ENCODE measurements around the gene GAS6.
"Not testable (repeated sequence)": the region's sequence is repeated elsewhere in the genome, so short reads cannot be mapped to it uniquely, and the experiment has no call there.

Gene GAS6

GRCh38 chr13:113874579-113875428 is 10.9 kb upstream of the GAS6 start:
- in situ Hi-C loops (cut with MboI; ENCODE audit: low pct_unique_long_range_greater_than_20kb, low sequenced_read_pairs, unreplicated experiment) = no loop called here
- TF ChIP-seq, protein P1, sequence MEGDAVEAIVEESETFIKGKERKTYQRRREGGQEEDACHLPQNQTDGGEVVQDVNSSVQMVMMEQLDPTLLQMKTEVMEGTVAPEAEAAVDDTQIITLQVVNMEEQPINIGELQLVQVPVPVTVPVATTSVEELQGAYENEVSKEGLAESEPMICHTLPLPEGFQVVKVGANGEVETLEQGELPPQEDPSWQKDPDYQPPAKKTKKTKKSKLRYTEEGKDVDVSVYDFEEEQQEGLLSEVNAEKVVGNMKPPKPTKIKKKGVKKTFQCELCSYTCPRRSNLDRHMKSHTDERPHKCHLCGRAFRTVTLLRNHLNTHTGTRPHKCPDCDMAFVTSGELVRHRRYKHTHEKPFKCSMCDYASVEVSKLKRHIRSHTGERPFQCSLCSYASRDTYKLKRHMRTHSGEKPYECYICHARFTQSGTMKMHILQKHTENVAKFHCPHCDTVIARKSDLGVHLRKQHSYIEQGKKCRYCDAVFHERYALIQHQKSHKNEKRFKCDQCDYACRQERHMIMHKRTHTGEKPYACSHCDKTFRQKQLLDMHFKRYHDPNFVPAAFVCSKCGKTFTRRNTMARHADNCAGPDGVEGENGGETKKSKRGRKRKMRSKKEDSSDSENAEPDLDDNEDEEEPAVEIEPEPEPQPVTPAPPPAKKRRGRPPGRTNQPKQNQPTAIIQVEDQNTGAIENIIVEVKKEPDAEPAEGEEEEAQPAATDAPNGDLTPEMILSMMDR (IDR thresholded peaks at IDR 0.05; ENCODE audit: extremely low read depth, insufficient read depth, missing control alignments) = no peak
- peak; percentile 13 for DNase-seq (ENCODE audit: low spot score)

DNA sequence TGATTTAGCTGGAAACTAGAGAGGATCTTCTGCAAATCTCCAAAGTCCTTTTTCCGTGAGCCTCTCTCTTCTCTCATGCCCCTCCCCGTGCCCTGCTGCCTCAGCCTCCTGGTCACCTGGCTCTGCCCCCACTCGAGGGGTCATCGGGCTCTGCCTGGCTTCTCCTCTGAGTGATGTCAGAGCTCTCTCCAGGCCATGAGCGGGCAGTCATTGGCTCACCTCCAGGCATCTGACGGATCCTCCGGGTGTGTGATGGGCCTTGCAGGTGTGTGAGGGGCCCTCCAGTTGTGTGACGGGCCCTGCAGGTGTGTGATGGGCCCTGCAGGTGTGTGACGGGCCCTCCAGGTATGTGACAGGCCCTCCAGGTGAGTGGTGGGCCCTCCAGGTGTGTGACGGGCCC is 10.3 kb upstream of the GAS6 start:
- no peak for DNase-seq (ENCODE audit: low spot score)
- TF ChIP-seq, protein P1 (IDR thresholded peaks at IDR 0.05; ENCODE audit: extremely low read depth, insufficient read depth, missing control alignments) = no peak
- in situ Hi-C loops (cut with MboI; ENCODE audit: low pct_unique_long_range_greater_than_20kb, low sequenced_read_pairs, unreplicated experiment) = no loop called here

DNA sequence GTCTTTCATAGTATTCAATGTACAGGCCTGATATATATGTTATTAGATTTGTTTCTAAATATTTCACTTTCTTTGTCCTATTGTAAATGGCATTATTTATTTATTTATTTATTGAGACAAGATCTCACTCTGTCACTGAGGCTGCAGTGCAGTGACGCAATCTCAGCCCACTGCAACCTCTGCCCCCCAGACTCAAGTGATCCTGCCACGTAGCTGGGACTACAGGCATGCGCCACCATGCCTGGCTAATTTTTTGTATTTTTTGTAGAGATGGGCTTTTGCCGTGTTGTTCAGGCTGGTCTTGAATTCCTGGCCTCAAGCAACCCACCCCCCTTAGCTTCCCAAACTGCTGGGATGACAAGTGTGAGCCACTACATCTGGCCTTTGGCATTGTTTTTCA is 5.4 kb upstream of the GAS6 start:
- in situ Hi-C loops (cut with MboI; ENCODE audit: low pct_unique_long_range_greater_than_20kb, low sequenced_read_pairs, unreplicated experiment) = no loop called here
- TF ChIP-seq, protein P1 (IDR thresholded peaks at IDR 0.05; ENCODE audit: extremely low read depth, insufficient read depth, missing control alignments) = no peak
- no peak for DNase-seq (ENCODE audit: low spot score)

DNA sequence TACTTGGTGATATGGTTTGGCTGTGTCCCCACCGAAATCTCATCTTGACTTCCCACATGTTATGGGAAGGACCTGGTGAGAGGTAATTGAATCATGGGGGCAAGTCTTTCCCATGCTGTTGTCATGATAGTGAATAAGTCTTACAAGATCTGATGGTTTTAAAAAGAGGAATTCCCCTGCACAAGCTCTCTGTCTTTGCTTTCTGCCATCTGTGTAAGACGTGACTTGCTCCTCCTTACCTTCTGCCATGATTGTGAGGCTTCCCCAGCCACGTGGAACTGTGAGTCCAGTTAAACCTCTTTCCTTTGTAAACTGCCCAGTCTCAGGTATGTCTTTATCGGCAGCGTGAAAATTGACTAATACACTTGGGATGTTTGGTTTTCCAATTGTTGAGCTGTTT is 4.0 kb upstream of the GAS6 start:
- in situ Hi-C loops (cut with MboI; ENCODE audit: low pct_unique_long_range_greater_than_20kb, low sequenced_read_pairs, unreplicated experiment); DNase-seq (ENCODE audit: low spot score): not testable (repeated sequence)

DNA sequence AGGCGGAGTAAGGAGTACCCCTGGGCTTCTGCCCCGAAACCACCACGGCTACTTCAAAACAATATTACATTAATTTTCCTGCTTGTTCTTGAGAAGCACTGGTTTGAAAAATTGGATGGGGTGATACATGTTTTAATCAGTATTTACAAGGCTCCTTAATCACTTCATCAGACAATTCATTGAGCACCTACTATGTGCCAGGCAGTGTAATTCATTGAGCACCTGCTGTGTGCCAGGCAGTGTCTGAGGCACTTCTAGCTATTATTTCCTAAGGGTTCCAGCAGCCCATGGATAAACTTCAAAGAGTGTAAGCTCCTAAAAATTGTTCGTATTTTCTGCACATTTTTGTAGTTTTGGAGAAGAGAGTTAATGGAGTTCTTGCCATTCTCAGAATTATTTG is 1.6 kb upstream of the GAS6 start:
- no peak for DNase-seq (ENCODE audit: low spot score)
- in situ Hi-C loops (cut with MboI; ENCODE audit: low pct_unique_long_range_greater_than_20kb, low sequenced_read_pairs, unreplicated experiment) = no loop called here
- TF ChIP-seq, protein P1 (IDR thresholded peaks at IDR 0.05; ENCODE audit: extremely low read depth, insufficient read depth, missing control alignments) = no peak

GRCh38 chr13:113864273-113864890 is 506 bp upstream of the GAS6 start:
- DNase-seq (ENCODE audit: low spot score) = no peak
- in situ Hi-C loops (cut with MboI; ENCODE audit: low pct_unique_long_range_greater_than_20kb, low sequenced_read_pairs, unreplicated experiment) = no loop called here
- TF ChIP-seq, protein P1 (IDR thresholded peaks at IDR 0.05; ENCODE audit: extremely low read depth, insufficient read depth, missing control alignments) = no peak

DNA sequence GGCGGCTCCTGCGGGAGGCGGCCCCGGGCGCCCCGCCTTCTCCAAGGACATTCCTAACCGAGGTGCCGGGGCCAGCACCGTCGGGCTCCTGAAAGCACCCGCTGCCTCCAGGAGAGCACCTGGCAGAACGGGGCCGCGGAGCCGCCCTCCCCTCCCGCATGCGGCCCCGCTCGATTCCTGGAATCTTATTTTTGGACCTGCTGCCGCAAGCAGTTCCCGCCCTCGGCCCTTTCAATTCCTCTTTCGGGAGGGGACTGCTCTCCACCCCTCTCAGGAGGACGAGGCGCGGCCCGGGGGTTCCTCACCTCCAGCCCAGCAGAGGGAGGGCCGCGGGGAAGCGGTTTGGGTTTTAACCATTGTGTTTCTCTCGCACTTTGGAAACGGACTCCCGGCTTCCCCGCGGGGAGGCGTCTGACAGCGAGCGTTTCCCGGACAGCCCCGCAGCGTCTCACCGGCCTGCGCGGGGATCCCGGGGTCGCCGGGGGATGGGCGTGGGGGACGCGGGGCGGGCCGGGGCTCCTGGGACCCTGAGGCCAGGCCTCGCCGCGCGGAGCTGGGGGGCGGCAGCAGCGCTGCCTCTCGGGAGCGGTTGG is 849 bp downstream of the GAS6 start:
- DNase-seq (ENCODE audit: low spot score) = peak; percentile 79
- in situ Hi-C loops (cut with MboI; ENCODE audit: low pct_unique_long_range_greater_than_20kb, low sequenced_read_pairs, unreplicated experiment) = no loop called here

More for the DNA sequence above, 849 bp downstream of the GAS6 start:
- TF ChIP-seq, protein P1 (IDR thresholded peaks at IDR 0.05; ENCODE audit: extremely low read depth, insufficient read depth, missing control alignments) = no peak

Data from GM13977 (cell line).